Large intestine (tissue), 12 donors: ENCODE measurements around the gene RALBP1. TPM values are rescaled to one million over a fixed set of nuclear protein-coding genes. Genes with fewer than 3 reads are reported as not detected.
A peak's percentile ranks its signal among the peaks of the same experiment; 100 is the strongest.
"Not testable (repeated sequence)": the region's sequence is repeated elsewhere in the genome, so short reads cannot be mapped to it uniquely, and the experiment has no call there.

Source experiments
- DNase-seq, 2 donors: peaks; one replicate each; pipeline versions ENCODE4 v3.0.0 to v3.0.0-alpha.2; 2013
- H3K27ac ChIP-seq: one replicate; pipeline ENCODE4 v1.5.1; 2013; ENCODE audit warnings: low read length
- H3K27me3 ChIP-seq: 2 replicates; pipeline ENCODE4 v1.6.1; 2013; ENCODE audit warnings: low read length; ENCODE audit not compliant: control insufficient read depth, insufficient read depth
- H3K36me3 ChIP-seq: 2 replicates; pipeline ENCODE4 v1.6.1; 2013; ENCODE audit warnings: low read length; ENCODE audit not compliant: control insufficient read depth, insufficient read depth
- H3K4me1 ChIP-seq: one replicate; pipeline ENCODE4 v1.6.1; 2013; ENCODE audit warnings: low read length; ENCODE audit not compliant: control insufficient read depth, insufficient read depth
- H3K4me3 ChIP-seq: one replicate; pipeline ENCODE4 v1.5.1; 2013; ENCODE audit warnings: low read length
- H3K9me3 ChIP-seq: one replicate; pipeline ENCODE4 v1.6.1; 2013; ENCODE audit warnings: mild to moderate bottlenecking, low read depth, low read length, moderate library complexity; ENCODE audit not compliant: control insufficient read depth
- WGBS: methylation state at CpG from one replicate; pipeline ENCODE4 v1.1.5; 2013; ENCODE audit warnings: low lambda C conversion rate; ENCODE audit not compliant: insufficient coverage; 5-methylcytosine and 5-hydroxymethylcytosine counted together
- long read RNA-seq, 11 donors: transcript quantifications; one replicate each; lab custom pipeline, GENCODE V29; 2026
- polyA plus RNA-seq: library from polyadenylated mRNA; unstranded; fragments of 120-200 nt; gene quantifications from one replicate; pipeline ENCODE4 v1.2.1, GENCODE V29; 2013

RALBP1 gene
- polyA plus RNA-seq, result 31.3 TPM
- long read RNA-seq, donor 1, full-length matches to known transcripts, result 5 of 5 reads
- long read RNA-seq, donor 1, partial matches to known transcripts, result 0 of 5 reads
- long read RNA-seq, donor 1, other reads (novel, unspliced or antisense), result 0 of 5 reads
- long read RNA-seq, donor 2, full-length matches to known transcripts, result 18 of 23 reads
- long read RNA-seq, donor 2, partial matches to known transcripts, result 5 of 23 reads
- long read RNA-seq, donor 2, other reads (novel, unspliced or antisense), result 0 of 23 reads
- long read RNA-seq, donor 3, result 0 reads
- long read RNA-seq, donor 4, partial matches to known transcripts, result 0 of 2 reads
- long read RNA-seq, donor 4, other reads (novel, unspliced or antisense), result 0 of 2 reads
- long read RNA-seq, donor 5, full-length matches to known transcripts, result 7 of 7 reads
- long read RNA-seq, donor 5, partial matches to known transcripts, result 0 of 7 reads
- long read RNA-seq, donor 5, other reads (novel, unspliced or antisense), result 0 of 7 reads
- long read RNA-seq, donor 6, full-length matches to known transcripts, result 22 of 33 reads
- long read RNA-seq, donor 6, partial matches to known transcripts, result 11 of 33 reads
- long read RNA-seq, donor 6, other reads (novel, unspliced or antisense), result 0 of 33 reads
- long read RNA-seq, donor 7, full-length matches to known transcripts, result 11 of 11 reads
- long read RNA-seq, donor 7, partial matches to known transcripts, result 0 of 11 reads
- long read RNA-seq, donor 7, other reads (novel, unspliced or antisense), result 0 of 11 reads
- long read RNA-seq, donor 8, full-length matches to known transcripts, result 16 of 30 reads
- long read RNA-seq, donor 8, partial matches to known transcripts, result 14 of 30 reads
- long read RNA-seq, donor 8, other reads (novel, unspliced or antisense), result 0 of 30 reads
- long read RNA-seq, donor 9, full-length matches to known transcripts, result 19 of 19 reads
- long read RNA-seq, donor 9, partial matches to known transcripts, result 0 of 19 reads
- long read RNA-seq, donor 9, other reads (novel, unspliced or antisense), result 0 of 19 reads
- long read RNA-seq, donor 10, full-length matches to known transcripts, result 25 of 25 reads
- long read RNA-seq, donor 10, partial matches to known transcripts, result 0 of 25 reads
- long read RNA-seq, donor 10, other reads (novel, unspliced or antisense), result 0 of 25 reads
- long read RNA-seq, donor 11, full-length matches to known transcripts, result 10 of 10 reads
- long read RNA-seq, donor 11, partial matches to known transcripts, result 0 of 10 reads
- long read RNA-seq, donor 11, other reads (novel, unspliced or antisense), result 0 of 10 reads

GRCh38 chr18:9474983-9475642, at the start of gene RALBP1:
Gene RALBP1, plus strand, starts transcription at chr18:9475513. Its CDS starts 37,533 bp downstream, at chr18:9513046.
- H3K4me3 ChIP-seq, result peak within 1 kb of the TSS; percentile 97
- H3K27ac ChIP-seq, result peak within 1 kb of the TSS; percentile 90
- WGBS, result no CpG with 5 or more reads among the region's 69 CpGs
- H3K4me1 ChIP-seq, result peaks cover 15% of the 10 kb centered on the region
- H3K36me3 ChIP-seq, result peaks cover 8% of the 10 kb centered on the region
- H3K27me3 ChIP-seq, result no peaks in the 10 kb centered on the region
- peak; percentile 100 for DNase-seq
- peaks cover 5% of the 10 kb centered on the region for H3K9me3 ChIP-seq

DNA sequence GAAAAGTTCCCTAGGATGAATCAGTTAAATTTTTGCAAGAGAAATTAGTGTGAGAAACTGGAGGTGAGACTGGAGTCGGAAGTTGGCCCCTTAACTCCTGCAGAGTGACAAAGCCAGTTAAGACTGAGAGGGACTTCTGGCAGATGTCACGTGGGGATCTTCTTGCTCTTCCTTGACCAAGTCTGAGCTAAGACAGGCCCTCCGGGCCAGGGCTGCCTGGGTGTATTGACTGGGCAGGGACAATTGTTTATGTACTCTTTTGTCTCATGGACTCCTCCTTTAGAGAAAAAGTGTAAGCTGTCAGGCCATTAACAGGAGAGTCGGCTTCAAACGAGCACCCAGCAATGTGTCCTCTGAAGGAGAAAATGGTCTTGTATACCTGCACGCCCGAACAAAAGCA, 48.6 kb upstream of the RALBP1 start:
- no peak for DNase-seq
- WGBS, result no CpG with 5 or more reads among the region's 7 CpGs

GRCh38 chr18:9428301-9428706, 47.0 kb upstream of the RALBP1 start:
- no peaks in the 10 kb centered on the region for H3K9me3 ChIP-seq
- no peaks in the 10 kb centered on the region for H3K4me1 ChIP-seq
- no peak for DNase-seq
- H3K27ac ChIP-seq, result no peak overlapping the region
- no peaks in the 10 kb centered on the region for H3K36me3 ChIP-seq
- no peaks in the 10 kb centered on the region for H3K27me3 ChIP-seq
- H3K4me3 ChIP-seq, result no peak overlapping the region
- no CpG with 5 or more reads among the region's 11 CpGs for WGBS

More for the DNA sequence above, 48.6 kb upstream of the RALBP1 start:
- H3K36me3 ChIP-seq, result no peaks in the 10 kb centered on the region
- H3K4me1 ChIP-seq, result no peaks in the 10 kb centered on the region
- no peak overlapping the region for H3K4me3 ChIP-seq
- H3K27ac ChIP-seq, result no peak overlapping the region
- no peaks in the 10 kb centered on the region for H3K9me3 ChIP-seq
- H3K27me3 ChIP-seq, result no peaks in the 10 kb centered on the region

GRCh38 chr18:9428862-9429661, 46.3 kb upstream of the RALBP1 start:
- H3K9me3 ChIP-seq, result no peaks in the 10 kb centered on the region
- WGBS, result no CpG with 5 or more reads among the region's 6 CpGs
- no peaks in the 10 kb centered on the region for H3K27me3 ChIP-seq
- H3K4me1 ChIP-seq, result peaks cover under 1% of the 10 kb centered on the region
- no peaks in the 10 kb centered on the region for H3K36me3 ChIP-seq
- no peak for DNase-seq
- H3K4me3 ChIP-seq, result no peak overlapping the region
- H3K27ac ChIP-seq, result no peak overlapping the region

DNA sequence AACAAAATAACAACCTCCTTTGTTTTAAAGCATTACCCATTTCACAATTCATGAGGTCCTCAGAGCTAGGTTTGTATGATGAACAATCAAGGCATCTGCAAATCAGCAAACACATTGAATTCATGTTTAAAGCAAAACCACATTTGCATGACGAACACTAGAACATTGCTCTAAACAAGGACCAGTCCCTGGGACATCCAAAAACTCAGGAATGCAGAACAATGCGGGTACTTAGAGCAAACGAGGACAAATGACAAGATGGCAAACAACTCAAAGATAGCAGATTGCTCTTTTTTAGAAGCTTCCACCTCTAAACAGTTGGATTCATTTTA, 45.7 kb upstream of the RALBP1 start:
- Histone ChIP-seq H3K36me3 (no peaks in the 10 kb centered on the region), H3K27me3 (no peaks in the 10 kb centered on the region), H3K27ac (no peak overlapping the region), H3K4me3 (no peak overlapping the region), H3K4me1 (peaks cover 5% of the 10 kb centered on the region), H3K9me3 (peaks cover 2% of the 10 kb centered on the region)
- no CpG with 5 or more reads among the region's 3 CpGs for WGBS
- no peak for DNase-seq

DNA sequence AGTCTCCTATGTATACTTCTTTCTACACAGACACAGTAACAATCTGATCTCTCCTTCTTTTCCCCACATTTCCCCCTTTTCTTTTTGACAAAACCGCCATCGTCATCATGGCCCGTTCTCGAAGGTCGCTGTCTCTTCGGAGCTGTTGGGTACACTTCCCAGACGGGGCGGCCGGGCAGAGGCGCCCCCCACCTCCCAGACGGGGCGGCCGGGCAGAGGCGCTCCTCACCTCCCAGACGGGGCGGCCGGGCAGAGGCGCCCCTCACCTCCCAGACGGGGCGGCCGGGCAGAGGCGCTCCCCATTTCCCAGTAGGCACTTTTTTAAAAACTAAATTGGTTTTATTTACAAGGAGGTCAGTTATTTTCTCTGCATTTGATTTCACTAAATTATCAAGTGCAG, 45.0 kb upstream of the RALBP1 start:
- no CpG with 5 or more reads among the region's 22 CpGs for WGBS
- H3K27ac ChIP-seq, H3K4me3 ChIP-seq, H3K9me3 ChIP-seq, H3K36me3 ChIP-seq, DNase-seq, H3K4me1 ChIP-seq, H3K27me3 ChIP-seq: not testable (repeated sequence)

GRCh38 chr18:9431296-9431695, 44.0 kb upstream of the RALBP1 start:
- Histone ChIP-seq H3K27ac (no peak overlapping the region), H3K4me3 (no peak overlapping the region), H3K27me3 (no peaks in the 10 kb centered on the region), H3K4me1 (peaks cover 5% of the 10 kb centered on the region), H3K36me3 (no peaks in the 10 kb centered on the region), H3K9me3 (peaks cover 2% of the 10 kb centered on the region)
- no peak for DNase-seq
- 100% methylated on average over 1 of the region's 6 CpGs for WGBS

DNA sequence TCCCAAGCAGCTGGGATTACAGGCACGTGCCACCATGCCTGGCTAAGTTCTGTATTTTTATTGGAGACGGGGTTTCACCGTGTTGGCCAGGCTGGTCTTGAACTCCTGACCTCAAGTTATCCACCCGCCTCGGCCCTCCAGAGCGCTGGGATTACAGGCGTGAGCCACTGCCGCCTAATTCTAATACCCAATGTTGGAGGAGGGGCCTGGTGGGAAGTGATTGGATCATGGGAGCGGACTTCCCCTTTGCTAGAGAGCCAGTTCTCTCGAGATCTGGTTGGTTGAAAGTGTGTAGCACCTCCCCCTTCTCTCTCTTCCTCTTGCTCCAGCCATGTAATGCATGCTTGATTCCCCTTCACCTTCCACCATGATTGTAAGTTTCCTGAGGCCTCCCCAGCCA, 42.2 kb upstream of the RALBP1 start:
- not testable (repeated sequence) for H3K9me3 ChIP-seq, H3K4me1 ChIP-seq, DNase-seq, H3K27ac ChIP-seq, H3K36me3 ChIP-seq, H3K27me3 ChIP-seq, H3K4me3 ChIP-seq
- WGBS, result no CpG with 5 or more reads among the region's 10 CpGs

DNA sequence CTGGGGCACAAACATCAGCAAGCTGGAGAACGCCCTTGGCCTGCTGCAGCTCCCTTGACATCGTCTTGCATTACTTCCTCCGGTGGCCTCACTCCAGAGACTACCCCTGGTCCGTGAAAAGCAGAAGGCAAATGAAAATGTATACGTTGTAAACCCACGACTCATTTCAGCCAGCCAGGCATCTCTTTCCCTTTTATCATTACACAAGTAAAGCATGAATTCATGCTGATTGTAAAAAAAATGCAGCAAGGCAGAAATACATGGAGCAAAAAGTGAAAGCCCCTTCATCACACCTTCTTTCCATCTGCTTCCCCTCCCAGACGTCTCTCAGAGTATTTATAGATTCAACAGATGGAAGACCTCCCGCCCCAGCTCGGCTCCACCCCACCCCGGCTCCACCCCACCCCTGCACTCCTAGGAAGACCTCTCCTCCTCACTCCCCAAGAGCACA, 41.6 kb upstream of the RALBP1 start:
- peak in 1 of 2 donors; percentile 14 for DNase-seq
- H3K4me3 ChIP-seq, result no peak overlapping the region
- no peaks in the 10 kb centered on the region for H3K36me3 ChIP-seq
- no CpG with 5 or more reads among the region's 10 CpGs for WGBS
- H3K27me3 ChIP-seq, result no peaks in the 10 kb centered on the region
- peaks cover 2% of the 10 kb centered on the region for H3K9me3 ChIP-seq
- peak overlapping the region; percentile 51 for H3K27ac ChIP-seq
- peaks cover 5% of the 10 kb centered on the region for H3K4me1 ChIP-seq
